Panc1 (cell line): ENCODE measurements around the gene PRKG1.

Source experiments
- CTCF ChIP-seq: fragments of 450-650 bp; IDR thresholded peaks from 2 replicates; pipeline ENCODE4 v1.5.1; 2017; ENCODE audit warnings: mild to moderate bottlenecking
- POLR2AphosphoS5 ChIP-seq: IDR thresholded peaks from 2 replicates; pipeline ENCODE4 v1.6.1; 2012; ENCODE audit warnings: mild to moderate bottlenecking, low read depth, low read length, moderate library complexity
- TCF7L2 ChIP-seq: IDR thresholded peaks from 2 replicates; pipeline ENCODE4 v1.6.1; 2011; ENCODE audit warnings: mild to moderate bottlenecking, low read depth, low read length, inconsistent platforms
- TF ChIP-seq, protein P1 (sequence below), 2 experiments: IDR thresholded peaks; 2 replicates each; pipeline ENCODE4 v1.6.1; 2011 to 2012; ENCODE audit warnings: low read depth in 2 of 2, control low read depth in 1 of 2, low read length in 1 of 2, mild to moderate bottlenecking in 1 of 2, moderate library complexity in 1 of 2; ENCODE audit not compliant: insufficient read depth in 1 of 2

DNA sequence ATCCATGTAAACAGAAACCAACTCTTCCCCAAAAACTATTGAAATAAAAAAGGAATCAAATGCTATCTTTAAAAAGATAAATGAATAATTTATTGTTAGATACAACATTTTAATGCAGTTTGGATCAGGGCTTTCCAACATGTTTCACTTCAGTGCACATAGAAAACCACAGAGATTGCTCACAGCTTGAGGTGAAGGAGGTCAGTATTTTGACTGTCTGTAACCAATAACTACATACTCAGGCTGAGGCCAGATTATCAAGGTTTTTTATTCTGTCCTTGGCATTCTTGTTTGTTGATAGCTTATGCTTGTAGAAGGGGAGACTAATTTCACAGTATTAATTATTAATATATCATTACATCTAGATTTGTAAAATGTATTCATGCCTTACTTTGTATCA lies 195.5 kb downstream of the PRKG1 start:
- no peak for TF ChIP-seq CTCF
- TF ChIP-seq POLR2AphosphoS5: no peak
- no peak for TF ChIP-seq TCF7L2
- TF ChIP-seq, protein P1, sequence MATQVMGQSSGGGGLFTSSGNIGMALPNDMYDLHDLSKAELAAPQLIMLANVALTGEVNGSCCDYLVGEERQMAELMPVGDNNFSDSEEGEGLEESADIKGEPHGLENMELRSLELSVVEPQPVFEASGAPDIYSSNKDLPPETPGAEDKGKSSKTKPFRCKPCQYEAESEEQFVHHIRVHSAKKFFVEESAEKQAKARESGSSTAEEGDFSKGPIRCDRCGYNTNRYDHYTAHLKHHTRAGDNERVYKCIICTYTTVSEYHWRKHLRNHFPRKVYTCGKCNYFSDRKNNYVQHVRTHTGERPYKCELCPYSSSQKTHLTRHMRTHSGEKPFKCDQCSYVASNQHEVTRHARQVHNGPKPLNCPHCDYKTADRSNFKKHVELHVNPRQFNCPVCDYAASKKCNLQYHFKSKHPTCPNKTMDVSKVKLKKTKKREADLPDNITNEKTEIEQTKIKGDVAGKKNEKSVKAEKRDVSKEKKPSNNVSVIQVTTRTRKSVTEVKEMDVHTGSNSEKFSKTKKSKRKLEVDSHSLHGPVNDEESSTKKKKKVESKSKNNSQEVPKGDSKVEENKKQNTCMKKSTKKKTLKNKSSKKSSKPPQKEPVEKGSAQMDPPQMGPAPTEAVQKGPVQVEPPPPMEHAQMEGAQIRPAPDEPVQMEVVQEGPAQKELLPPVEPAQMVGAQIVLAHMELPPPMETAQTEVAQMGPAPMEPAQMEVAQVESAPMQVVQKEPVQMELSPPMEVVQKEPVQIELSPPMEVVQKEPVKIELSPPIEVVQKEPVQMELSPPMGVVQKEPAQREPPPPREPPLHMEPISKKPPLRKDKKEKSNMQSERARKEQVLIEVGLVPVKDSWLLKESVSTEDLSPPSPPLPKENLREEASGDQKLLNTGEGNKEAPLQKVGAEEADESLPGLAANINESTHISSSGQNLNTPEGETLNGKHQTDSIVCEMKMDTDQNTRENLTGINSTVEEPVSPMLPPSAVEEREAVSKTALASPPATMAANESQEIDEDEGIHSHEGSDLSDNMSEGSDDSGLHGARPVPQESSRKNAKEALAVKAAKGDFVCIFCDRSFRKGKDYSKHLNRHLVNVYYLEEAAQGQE (IDR thresholded peaks at IDR 0.05; ENCODE audit: insufficient read depth in 1 of 2, low read depth in 2 of 2, low read length in 1 of 2): no peak
